Measurements from ENCODE around the gene MORF4L1.

DNA sequence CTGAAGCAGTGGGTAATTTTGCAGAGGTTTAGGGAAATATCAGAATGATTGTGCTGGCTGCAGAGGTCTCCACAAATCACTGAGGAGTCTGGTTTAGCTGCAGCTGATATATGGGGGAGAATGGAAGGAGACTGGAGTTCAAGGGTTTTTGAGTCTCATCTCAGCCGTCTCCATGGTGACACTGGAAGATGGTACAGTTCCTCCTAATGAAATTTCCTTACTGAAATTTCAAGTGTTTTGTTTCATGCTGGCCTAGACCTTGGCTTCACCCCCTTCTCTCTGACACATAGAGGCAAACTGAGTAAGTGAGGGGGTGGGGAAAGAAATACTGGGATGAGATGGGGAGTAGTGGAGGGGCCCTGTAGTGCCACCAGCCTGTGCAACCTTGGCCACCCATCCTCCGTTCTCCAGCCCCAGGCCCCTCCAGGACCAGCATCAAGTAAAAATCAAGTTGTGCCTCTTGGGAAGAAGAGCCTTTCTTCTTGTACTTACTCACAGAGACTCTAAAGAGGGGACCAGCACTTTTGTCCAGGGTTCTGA lies 17.8 kb upstream of the MORF4L1 start:
- no peak for TF ChIP-seq EZH2 (IDR thresholded peaks at IDR 0.05; ENCODE audit: low read depth, unreplicated experiment)
- no peak for TF ChIP-seq CTCF (conservative IDR thresholded peaks at IDR 0.05; ENCODE audit: low read depth in 2 of 2)
- no peak for TF ChIP-seq STAT1 (IDR thresholded peaks at IDR 0.05; ENCODE audit: unreplicated experiment)
- TF ChIP-seq JUNB (IDR thresholded peaks at IDR 0.05; ENCODE audit: unreplicated experiment), result no peak
- TF ChIP-seq EZH2phosphoT487 (IDR thresholded peaks at IDR 0.05; ENCODE audit: unreplicated experiment), result no peak
- no peak for TF ChIP-seq POLR2AphosphoS5 (IDR thresholded peaks at IDR 0.05; ENCODE audit: low read depth)
- TF ChIP-seq, protein P1, sequence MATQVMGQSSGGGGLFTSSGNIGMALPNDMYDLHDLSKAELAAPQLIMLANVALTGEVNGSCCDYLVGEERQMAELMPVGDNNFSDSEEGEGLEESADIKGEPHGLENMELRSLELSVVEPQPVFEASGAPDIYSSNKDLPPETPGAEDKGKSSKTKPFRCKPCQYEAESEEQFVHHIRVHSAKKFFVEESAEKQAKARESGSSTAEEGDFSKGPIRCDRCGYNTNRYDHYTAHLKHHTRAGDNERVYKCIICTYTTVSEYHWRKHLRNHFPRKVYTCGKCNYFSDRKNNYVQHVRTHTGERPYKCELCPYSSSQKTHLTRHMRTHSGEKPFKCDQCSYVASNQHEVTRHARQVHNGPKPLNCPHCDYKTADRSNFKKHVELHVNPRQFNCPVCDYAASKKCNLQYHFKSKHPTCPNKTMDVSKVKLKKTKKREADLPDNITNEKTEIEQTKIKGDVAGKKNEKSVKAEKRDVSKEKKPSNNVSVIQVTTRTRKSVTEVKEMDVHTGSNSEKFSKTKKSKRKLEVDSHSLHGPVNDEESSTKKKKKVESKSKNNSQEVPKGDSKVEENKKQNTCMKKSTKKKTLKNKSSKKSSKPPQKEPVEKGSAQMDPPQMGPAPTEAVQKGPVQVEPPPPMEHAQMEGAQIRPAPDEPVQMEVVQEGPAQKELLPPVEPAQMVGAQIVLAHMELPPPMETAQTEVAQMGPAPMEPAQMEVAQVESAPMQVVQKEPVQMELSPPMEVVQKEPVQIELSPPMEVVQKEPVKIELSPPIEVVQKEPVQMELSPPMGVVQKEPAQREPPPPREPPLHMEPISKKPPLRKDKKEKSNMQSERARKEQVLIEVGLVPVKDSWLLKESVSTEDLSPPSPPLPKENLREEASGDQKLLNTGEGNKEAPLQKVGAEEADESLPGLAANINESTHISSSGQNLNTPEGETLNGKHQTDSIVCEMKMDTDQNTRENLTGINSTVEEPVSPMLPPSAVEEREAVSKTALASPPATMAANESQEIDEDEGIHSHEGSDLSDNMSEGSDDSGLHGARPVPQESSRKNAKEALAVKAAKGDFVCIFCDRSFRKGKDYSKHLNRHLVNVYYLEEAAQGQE (IDR thresholded peaks at IDR 0.05; ENCODE audit: unreplicated experiment), result no peak
- no peak for TF ChIP-seq ZNF114 (CRISPR knock-in tag; IDR thresholded peaks at IDR 0.05)
- no peak for TF ChIP-seq CREB1 (CRISPR knock-in tag; IDR thresholded peaks at IDR 0.05; ENCODE audit: low read depth)

All from GM23338 (cell line).